SKM-1 treated with dmso at 0.1 percent for 144 hours (cell line): Measurements from ENCODE around the gene MAP3K4.

ENCODE experiments used
- DNase-seq: peaks from one replicate; lab custom pipeline; 2025; ENCODE audit not compliant: unreplicated experiment; lab: John Stamatoyannopoulos, UW

The MAP3K4 gene

DNA sequence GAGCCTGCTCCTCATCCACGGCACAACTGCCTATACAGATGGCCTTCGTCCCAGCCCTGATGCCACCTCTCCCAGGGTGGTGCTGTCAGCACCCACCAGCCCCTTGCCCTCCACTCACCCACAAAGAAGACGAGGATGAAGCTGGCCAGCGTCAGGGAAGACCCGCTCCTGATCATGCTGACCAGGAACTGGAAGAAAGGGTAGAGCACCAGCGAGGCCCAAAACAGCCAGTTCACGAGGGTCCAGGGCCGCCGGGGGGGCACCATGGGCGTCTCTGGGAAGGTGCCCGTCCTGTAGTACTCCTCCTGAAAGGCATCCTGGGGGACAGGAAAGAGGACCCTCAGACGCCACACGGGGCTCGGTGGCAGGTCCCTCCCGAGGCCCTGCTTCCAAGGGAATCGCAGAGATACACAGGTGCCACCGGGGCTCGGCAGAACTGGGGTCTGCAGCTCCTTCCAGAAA, 147.8 kb downstream of the MAP3K4 start:
- no peak for DNase-seq

DNA sequence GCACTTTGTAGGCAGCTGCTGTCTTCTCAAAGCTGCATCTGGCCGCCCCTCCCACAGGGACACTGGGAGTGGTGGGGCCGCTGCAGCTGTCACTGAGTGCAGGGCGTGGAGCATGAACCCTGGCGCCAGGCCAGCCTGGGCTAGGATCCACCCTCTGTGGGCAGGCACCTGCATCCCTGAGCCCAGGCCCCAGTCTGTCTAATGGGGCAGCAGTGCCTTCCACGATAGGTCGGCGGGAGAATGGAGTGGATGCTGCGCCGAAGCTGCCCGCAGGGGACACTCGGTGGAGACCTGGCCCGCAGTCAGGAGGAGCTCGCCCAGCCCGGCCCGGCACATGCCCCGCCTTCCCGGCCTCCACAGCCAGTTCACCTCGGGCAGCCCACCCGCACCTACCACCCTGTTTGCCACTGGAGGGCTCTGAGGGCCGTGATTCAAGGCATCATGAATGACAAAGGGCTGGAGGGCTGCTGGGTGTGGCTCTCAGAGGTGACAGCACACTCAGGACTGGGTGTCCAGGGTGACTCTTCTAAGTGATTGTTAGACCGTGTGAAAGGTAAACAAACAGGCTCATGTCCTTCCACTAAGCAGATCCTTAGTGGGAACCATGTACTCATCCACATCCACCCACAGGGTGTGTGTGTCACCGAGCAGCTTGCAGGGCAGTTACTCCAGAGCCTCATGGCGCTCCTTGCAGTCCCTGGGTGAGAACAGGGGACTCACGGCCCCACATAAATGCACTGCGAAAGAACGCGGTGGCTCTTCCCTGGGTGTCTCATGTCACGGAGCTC, 148.4 kb downstream of the MAP3K4 start:
- DNase-seq = no peak

DNA sequence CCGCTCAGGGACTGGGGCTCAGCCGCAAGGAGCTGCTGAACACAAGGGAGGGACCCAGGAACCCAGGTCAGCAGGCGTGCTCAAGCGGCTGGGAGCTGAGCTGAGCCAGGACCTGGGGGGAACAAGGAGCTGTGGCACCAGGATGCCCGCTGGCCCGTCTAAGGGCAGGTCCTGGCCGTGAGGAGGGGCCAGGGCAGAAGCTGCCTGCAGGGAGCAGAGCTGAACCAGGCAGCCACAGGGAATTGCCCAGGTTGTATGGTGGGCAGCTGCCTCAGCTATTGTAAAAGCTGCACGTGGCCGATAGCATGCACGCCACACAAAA, 148.9 kb downstream of the MAP3K4 start:
- DNase-seq = no peak

DNA sequence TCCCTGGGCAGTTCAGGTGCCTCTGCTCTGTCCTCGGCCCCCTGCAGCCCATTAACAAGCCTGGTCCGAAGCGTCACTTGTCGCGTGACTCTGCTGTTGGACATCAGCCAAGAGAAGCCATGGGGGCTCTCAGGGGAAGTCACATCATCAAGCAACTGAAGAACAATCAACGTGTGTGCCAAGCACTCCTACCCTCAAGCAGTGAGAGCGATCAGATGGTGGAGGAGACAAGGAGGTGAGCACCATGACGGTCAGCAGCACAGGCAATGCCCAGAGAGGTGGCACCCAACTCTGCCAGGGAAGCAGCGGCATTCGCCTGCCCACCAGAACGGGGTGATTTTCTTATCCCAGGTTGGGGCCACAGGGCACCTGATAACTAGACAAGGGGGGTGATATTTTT, 149.6 kb downstream of the MAP3K4 start:
- DNase-seq = no peak

DNA sequence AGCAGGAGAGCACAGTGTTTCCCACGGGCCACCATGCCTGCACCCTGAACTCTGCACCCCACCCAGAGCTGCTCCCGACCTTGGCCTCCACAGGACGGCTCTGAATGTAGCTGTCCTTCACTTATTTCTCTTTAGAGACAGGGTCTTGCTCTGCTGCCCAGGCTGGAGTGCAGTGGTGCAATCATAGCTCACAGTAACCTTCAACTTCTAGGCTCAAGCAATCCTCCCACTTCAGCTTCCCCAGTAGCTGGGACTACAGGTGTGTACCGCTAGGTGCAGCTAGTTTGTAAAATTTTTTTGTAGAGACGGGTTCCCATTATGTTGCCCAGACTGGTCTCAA, 151.4 kb downstream of the MAP3K4 start:
- DNase-seq = no peak

DNA sequence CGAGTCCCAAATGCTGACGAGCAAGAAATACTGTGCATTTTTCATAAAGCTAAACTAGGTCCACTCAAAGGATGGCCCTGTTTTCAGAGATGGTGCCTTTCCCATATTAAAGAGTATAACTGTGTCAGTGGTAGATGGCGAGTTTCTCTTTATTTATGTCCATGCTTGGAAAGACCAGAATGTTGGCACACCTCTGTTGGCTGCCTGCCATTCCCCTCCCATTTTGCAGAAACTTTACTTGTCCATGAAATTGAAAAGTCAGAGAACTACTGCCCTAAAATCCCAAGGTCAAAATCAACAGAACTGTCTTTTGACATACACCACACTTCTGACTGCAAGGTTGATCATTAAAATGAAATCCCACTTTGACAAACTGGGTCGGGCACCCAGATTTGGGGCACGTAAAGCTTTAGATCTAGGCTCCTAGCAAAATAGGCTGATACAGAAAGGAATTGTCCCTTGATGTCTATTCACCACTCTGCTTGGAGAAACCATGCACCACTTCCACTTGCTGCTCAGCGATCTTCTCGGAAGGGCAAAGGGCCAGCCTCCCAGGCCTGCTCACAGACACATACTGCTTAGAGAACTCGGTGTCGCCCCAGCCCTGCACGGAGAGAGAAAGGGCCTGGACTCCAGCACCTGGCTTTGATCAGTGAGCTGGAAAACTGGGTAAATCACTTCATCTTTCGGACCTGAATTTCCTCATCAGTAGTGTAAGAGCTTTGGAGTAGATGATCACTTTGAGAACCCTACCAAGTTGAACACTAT, 152.3 kb downstream of the MAP3K4 start:
- no peak for DNase-seq

DNA sequence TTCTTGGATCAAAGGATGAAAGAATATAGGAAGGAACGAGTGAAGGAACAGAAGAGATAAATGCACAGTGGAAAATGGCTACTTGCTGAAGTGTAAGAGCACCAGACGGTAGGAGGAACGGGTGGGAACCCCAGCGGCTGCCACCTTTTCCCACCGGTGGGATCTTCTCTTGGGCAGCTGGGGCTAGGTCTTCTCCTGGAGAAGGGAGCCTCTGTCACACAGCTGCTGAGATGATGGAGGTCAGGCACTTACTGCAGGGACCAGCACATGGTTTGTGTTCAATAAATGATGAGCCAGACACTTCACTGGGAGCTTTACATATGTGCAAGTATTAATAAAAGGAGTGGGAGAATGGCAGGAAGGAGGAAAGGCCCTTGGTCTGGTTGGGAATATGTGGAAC, 158.6 kb downstream of the MAP3K4 start:
- DNase-seq = no peak

DNA sequence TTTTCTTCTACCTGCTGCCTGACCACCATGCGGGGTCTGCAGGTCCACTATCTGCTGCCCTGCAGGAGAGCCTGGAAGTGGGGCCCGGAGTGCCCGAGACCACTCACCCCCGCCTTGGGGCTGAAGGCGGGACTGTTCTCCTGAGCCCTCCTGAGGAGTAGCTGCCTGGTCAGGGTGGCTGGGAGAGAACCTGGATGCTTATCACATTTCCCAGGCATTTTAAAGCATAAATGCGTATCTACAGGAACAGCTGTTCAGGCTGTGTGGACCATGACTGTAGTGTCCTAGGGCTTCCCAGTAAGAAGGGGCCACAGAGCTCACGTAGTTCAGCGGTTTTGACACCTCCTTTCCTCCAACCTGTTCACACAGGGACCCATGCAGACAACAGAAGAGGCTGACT, 159.0 kb downstream of the MAP3K4 start:
- no peak for DNase-seq

DNA sequence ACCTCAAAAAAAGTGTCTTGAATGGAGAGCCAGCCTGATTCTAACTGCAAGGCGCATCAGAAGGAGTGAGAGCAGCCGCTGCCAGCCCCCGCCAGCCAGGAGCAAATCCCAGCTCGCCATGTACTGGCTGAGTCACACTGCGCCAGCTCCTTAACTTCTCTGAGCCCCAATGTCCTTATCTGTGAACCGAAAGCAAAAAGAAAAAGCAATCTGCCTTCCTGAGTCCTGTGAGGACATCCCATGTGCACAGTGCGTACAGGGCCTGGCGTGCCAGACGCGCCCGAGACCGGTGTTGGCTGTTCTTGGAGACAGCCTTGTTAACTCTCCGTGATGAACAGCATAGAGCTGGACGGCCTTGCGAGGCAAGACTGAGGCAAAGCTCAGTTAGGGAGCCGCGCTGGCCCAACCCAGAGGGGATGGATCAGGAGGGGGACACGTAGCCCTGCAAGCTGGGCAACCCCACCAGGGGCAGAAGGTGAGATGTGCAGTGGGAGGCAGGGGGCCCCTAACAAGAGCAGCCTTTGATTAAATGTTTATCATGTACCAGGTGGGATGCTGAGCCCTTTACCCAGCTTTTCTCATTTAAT, 159.6 kb downstream of the MAP3K4 start:
- no peak for DNase-seq

DNA sequence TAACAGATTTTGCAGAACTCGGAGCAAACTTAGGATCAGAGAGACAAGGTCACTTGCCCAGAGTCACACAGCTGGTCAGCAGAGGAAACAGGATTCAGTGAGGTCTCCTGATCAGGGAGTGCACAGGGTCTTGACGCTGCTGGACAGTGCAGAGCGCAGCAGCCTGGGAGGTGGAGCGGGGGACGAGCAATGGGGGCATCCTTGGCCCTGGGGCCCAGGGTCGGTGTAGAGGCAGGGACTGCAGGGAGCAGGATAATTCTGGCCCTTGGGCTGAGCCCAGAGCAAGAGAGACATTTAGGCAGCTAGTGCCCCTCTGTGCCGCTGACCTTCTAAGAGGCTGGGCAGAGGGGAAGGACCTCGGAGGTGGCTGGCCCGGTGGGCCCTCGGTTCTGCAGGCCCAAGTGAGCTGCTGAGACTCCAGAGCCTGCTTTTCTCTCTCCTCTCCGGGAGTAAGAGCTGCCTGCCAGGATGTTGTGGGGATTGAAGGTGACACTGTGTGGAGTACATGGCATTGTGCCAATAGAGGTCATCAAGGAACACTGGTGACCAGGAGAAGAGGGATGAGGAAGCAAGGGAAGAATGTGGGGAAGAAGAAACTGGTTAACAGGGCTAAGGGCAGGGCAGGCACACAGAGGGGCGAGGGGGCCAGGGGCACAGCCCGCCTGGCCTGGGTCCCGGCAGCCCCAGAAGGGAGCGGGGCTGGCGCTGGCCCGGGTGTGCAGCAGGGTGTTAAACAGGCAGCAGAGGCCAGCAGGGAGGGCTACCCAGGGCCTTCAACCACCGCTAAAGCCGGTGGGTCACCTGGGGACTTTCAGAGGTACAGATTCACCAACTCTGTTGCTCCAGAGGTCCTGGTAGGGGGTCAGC, 160.3 kb downstream of the MAP3K4 start:
- no peak for DNase-seq

DNA sequence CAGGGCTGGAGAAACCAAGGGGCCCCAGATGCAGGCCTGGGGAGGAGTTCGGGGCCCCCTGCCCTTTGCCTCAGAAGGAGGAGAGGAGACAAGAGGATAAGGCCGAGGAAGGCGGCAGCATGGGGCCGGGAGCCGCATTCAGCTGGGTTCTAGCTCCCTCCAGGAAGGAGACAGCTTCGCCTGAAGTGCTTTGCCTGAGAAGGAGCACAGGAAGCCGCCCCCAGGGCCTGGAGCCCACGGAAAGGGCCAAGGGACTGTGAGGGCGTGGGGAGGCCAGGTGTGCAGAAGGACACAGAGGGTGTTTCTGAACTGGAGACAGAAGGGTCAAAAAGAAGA, 160.9 kb downstream of the MAP3K4 start:
- DNase-seq = no peak

DNA sequence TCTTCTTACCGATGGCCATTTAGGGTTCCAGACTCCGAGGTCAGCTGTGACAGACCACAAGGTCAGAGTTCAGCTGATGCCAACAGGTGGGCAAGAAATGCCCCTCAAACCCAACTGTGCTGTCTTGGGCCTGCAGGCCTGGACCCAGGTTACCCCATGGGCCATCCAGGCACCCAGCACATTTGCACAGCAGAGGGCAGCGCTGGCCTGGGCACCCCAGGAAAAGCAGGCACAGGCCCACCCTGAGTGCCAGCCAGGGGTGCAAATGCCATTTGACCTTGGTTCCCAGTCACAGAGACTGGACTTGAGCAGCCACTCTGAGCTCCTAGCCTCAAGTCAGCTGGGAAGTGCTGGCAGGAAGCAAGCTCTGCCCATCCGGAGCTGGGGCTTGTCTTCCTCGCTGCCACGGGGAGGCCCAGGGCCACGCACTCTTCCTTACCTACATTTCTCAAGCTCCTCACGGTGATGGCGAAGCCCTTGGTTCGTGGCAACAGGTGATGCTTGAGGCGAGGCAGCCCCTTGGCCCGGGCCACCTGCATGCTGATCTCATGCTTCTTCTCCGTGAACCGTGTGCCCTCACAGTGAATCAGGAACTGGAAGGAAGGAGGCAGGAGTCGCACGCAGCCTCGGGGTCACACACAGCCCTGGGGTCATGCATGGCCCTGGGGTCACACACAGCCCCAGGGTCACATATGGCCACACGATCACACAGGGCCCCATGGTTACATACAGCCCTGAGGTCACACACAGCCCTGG, 161.5 kb downstream of the MAP3K4 start:
- DNase-seq = no peak

DNA sequence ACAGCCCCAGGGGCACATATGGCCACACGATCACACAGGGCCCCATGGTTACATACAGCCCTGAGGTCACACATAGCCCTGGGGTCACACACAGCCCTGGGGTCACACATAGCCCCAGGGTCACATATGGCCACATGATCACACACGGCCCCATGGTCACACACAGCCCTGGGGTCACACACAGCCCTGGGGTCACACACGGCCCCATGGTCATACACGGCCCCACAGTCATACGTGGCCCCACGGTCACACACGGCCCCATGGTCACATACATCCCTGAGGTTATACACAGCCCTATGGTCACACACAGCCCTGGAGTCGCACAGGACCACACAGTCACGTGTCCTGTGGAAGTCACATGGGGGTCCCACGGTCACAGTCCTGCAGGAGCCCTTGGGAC, 162.2 kb downstream of the MAP3K4 start:
- DNase-seq = no peak

DNA sequence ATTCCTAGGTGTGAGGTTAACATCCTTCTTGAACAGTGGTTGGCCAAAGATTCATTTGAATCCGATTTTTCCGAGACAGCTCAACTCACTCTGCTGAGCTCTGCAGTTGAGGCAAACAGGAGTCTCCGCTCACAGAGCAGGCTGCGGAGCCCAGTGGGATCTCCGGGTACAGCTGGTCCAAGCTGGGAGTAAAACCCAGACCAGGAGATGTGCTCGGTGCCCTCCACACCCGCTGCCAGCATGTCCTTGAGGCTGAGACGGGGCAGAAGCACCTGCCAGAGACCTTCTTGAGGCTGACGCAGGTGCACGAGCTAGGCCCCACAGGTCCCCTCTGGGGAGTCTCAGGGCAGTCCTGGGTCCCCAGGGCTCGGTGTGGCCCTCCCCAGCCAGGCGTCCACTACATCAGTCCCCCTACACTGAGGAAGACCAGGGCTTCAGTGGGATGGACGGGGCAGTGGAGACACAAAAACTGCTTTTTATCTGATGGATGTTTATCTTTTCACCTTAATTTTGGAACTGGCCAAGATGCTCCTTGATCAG, 163.3 kb downstream of the MAP3K4 start:
- DNase-seq = no peak

DNA sequence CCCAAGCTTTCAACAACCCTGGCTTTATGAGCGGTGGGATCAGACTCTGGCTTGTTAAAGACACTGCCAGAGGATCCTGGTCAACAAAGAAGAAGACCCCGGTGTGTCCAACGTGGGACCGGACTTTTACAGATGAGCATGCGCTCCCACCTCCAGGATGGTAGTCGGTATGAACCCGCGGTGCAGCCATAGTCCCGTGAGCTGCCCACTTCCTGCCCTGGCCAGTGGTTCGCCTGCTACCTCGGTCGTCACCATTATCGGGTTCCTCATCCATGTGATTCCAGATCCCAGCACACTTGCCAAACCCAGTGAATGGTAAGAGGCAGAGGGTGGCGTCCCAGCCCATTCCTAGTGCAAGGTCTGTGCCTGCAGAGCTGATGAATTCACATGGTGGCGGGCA, 169.6 kb downstream of the MAP3K4 start:
- DNase-seq = no peak

DNA sequence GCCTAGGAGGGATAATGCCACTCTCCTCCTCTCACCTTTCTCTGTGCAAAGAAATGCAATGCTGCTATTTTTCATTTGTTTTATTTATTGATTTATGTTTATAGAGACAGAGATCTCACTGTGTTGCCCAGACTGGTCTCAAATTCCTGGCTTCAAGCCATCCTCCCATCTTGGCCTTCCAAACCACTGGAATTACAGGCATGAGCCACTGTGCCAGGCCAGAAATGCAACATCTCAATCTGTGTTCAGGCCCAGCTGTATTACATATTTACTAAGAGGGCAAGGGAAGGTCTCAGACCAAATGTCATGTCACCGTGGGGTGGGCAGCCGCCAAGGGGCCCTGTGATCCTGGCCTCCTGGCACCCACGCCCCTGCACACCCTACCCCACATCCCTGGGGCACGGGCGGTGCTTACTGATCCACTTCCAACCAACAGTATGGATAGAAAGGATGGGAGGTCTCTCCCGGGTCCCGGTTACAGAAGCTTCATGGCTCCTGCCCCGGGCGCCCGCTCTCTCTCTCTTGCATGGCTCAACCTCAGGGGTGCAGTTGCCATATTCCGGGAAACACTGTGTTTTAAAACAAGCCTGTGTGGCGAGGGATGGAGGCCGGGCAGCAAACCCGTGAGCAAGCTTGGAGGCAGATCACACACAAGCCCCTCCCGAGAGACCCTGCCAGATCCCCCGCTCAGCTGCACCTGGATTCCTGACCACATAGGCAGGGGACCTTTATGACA, 170.5 kb downstream of the MAP3K4 start:
- DNase-seq = no peak

DNA sequence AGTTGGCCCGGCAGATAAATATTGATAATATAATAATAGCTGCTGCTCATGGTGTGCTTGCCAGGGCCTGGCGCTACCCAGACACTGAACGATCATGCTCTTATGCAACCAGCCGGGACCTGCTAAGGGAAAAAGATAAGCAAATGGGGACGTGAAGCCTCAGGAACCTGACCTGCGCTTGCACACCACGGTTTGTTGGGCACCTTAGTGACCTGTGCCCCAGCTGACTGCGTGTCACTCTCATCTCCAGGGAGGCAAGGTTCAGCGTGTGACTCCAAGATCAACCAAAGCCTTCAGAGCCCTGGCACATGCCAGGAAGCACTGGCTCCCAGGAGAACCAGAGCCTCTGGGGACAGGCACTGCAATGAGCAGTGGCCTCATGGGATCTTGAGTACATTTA, 171.2 kb downstream of the MAP3K4 start:
- DNase-seq = no peak

DNA sequence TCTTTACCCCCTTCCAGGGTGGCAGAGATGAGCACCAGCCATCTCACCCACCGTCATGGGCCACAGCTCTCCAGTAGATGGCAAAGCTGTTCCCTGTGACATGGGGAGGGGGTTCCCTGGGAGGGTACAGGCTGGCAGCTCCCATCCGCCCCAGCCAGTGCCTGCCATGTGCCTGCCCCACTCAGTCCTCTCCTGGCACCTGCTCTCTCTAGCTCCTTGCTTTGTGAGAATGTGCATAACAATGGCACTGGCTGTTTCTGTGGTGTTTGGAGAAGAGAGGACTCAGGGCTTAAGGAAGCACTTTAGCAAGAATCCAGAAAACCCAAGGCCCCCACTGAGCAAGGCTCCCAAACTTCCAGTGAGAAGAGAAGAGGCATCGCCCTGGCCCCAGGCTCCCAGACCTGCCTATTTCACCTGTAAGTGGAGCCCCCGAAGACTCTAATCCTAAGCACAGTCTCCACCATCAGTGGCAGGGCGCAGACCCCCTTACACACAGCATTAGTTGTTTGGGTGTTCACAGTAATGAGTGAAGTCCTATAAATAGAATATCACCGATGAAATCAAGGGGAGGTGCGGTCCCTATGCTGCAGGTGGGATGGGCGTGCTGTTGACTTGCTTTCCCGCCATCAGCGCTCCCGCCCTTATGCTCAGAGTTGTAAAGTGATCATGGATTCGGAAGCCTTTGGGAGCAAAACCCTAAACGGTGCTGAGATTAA, 172.1 kb downstream of the MAP3K4 start:
- DNase-seq = no peak

DNA sequence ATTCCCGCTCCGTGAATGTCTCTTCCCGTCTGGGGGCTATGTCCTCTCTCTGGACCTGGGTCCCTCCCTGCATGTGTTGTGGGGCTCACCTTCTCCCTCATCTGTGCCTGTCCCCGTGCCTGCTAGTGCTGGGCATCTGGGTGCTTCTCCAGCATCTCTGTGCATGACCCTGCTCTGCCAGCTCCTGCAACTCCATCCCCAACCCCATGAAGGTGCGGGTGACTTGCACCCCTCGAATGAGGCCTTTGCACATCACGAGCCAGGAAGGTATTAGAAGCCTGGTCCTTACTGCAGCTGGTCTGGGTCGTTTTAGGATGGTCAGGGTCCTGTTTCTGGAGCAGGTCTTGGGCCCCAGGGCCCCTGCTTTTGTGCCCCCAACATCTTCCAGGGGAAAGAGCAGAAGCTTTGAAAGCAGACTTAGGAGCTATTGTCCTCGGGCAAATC, 172.6 kb downstream of the MAP3K4 start:
- no peak for DNase-seq
